Measurements from ENCODE around the gene ZBTB46. TPM values are rescaled to one million over a fixed set of nuclear protein-coding genes. Genes with fewer than 3 reads are reported as not detected.

The ZBTB46 gene
- total and polyA plus RNA-seq, 9 donors = 4.1 to 55.1 (median 34.7) TPM

GRCh38 chr20:63744158-63744557 lies 86.9 kb downstream of the ZBTB46 start:
- 68 to 69% (median 69%) methylated on average over 4 of the region's 4 CpGs for WGBS, 3 donors
- H3K9me3 ChIP-seq = no peaks in the 10 kb centered on the region
- DNase-seq = peak in 1 of 5 donors; percentile 25
- H3K27me3 ChIP-seq = no peaks in the 10 kb centered on the region
- no peak overlapping the region for H3K4me3 ChIP-seq
- H3K4me1 ChIP-seq (ENCODE audit: insufficient read depth) = peaks cover 9% of the 10 kb centered on the region
- TF ChIP-seq POLR2A (IDR thresholded peaks at IDR 0.05) (no peak), CTCF (IDR thresholded peaks at IDR 0.05) (no peak), EP300 (IDR thresholded peaks at IDR 0.05) (no peak)
- no peak overlapping the region for H3K27ac ChIP-seq
- intact Hi-C loops (cut with DNase I) = no loop called here
- no peaks in the 10 kb centered on the region for H3K36me3 ChIP-seq

GRCh38 chr20:63743210-63743970 lies 87.7 kb downstream of the ZBTB46 start:
- no peak for TF ChIP-seq EP300 (IDR thresholded peaks at IDR 0.05)
- TF ChIP-seq POLR2A (IDR thresholded peaks at IDR 0.05) = no peak
- TF ChIP-seq CTCF (IDR thresholded peaks at IDR 0.05) = no peak
- Histone ChIP-seq H3K27ac (peak overlapping the region in 1 of 2 donors; percentile 90), H3K9me3 (no peaks in the 10 kb centered on the region), H3K4me1 (ENCODE audit: insufficient read depth) (peaks cover 9% of the 10 kb centered on the region), H3K36me3 (no peaks in the 10 kb centered on the region), H3K27me3 (no peaks in the 10 kb centered on the region), H3K4me3 (no peak overlapping the region)
- WGBS, 3 donors = 67 to 80% (median 72%) methylated on average over 30 to 31 of the region's 31 CpGs
- intact Hi-C loops (cut with DNase I) = no loop called here
- peak in 3 of 5 donors; percentile 24 to 46 (median 45) for DNase-seq

- Histone ChIP-seq H3K4me3 (no peak overlapping the region), H3K27me3 (no peaks in the 10 kb centered on the region), H3K27ac (peak overlapping the region; percentile 72 to 90), H3K36me3 (no peaks in the 10 kb centered on the region), H3K9me3 (no peaks in the 10 kb centered on the region), H3K4me1 (ENCODE audit: insufficient read depth) (peaks cover 11% of the 10 kb centered on the region)
- WGBS, 3 donors = 34 to 71% (median 40%) methylated on average over 24 to 37 of the region's 37 CpGs
- peak; percentile 49 to 76 (median 56) for DNase-seq
- TF ChIP-seq CTCF (IDR thresholded peaks at IDR 0.05) (no peak), EP300 (IDR thresholded peaks at IDR 0.05) (no peak)
- intact Hi-C loops (cut with DNase I) = no loop called here
Observed at GRCh38 chr20:63742381-63743024, 88.6 kb downstream of the ZBTB46 start.

GRCh38 chr20:63741676-63742380 lies 89.2 kb downstream of the ZBTB46 start:
- no peaks in the 10 kb centered on the region for H3K27me3 ChIP-seq
- peaks cover 11% of the 10 kb centered on the region for H3K4me1 ChIP-seq (ENCODE audit: insufficient read depth)
- DNase-seq = peak in 4 of 5 donors; percentile 37 to 67 (median 54)
- peak overlapping the region; percentile 72 to 90 for H3K27ac ChIP-seq
- H3K36me3 ChIP-seq = no peaks in the 10 kb centered on the region
- intact Hi-C loops (cut with DNase I) = no loop called here
- H3K9me3 ChIP-seq = no peaks in the 10 kb centered on the region
- no peak overlapping the region for H3K4me3 ChIP-seq
- WGBS, 3 donors = 27 to 38% (median 36%) methylated on average over 9 to 30 of the region's 30 CpGs
- TF ChIP-seq CTCF (IDR thresholded peaks at IDR 0.05) = no peak
- TF ChIP-seq POLR2A (IDR thresholded peaks at IDR 0.05) = no peak
- TF ChIP-seq EP300 (IDR thresholded peaks at IDR 0.05) = no peak
